SK-N-SH treated with all-trans-retinoic acid at 6 μM for 48 hours (cell line): ENCODE measurements around the gene MPP7.

Source experiments
- ATAC-seq: fragments of 200-7000 bp; cut with Tn5 transposase; 3 replicates; pipeline ENCODE4 v1.9.1; 2020; ENCODE audit warnings: mild to moderate bottlenecking, moderate library complexity
- ARNTL ChIP-seq: fragments of 450-650 bp; formaldehyde crosslinking; IDR thresholded peaks from 2 replicates; pipeline ENCODE4 v1.5.0; 2020; ENCODE audit warnings: low read depth, mild to moderate bottlenecking, moderate library complexity, borderline replicate concordance
- BACH2 ChIP-seq: fragments of 250-450 bp; sonication (Bioruptor Pico); IDR thresholded peaks from 2 replicates; pipeline ENCODE4 v1.9.0; 2021; ENCODE audit warnings: mild to moderate bottlenecking, borderline replicate concordance
- CSDC2 ChIP-seq: fragments of 250-450 bp; sonication (Bioruptor Pico); IDR thresholded peaks from 2 replicates; pipeline ENCODE4 v1.5.0; 2020; ENCODE audit warnings: mild to moderate bottlenecking, moderate library complexity
- ESRRG ChIP-seq: fragments of 250-450 bp; sonication (Bioruptor Pico); IDR thresholded peaks from 2 replicates; pipeline ENCODE4 v1.6.1; 2021; ENCODE audit warnings: mild to moderate bottlenecking
- GLIS3 ChIP-seq: fragments of 250-450 bp; sonication (Bioruptor Pico); IDR thresholded peaks from 2 replicates; pipeline ENCODE4 v1.5.0; 2020; ENCODE audit warnings: mild to moderate bottlenecking, moderate library complexity
- ISL1 ChIP-seq: fragments of 250-450 bp; sonication (Bioruptor Pico); IDR thresholded peaks from 2 replicates; pipeline ENCODE4 v2.1.2; 2022; ENCODE audit warnings: mild to moderate bottlenecking, moderate library complexity
- OSR1 ChIP-seq: fragments of 250-450 bp; sonication (Bioruptor Pico); IDR thresholded peaks from 2 replicates; pipeline ENCODE4 v1.8.0; 2022; ENCODE audit warnings: moderate library complexity, mild to moderate bottlenecking, inconsistent platforms
- PPARA ChIP-seq: fragments of 250-450 bp; sonication (Bioruptor Pico); IDR thresholded peaks from 2 replicates; pipeline ENCODE4 v1.5.0; 2020; ENCODE audit warnings: mild to moderate bottlenecking, borderline replicate concordance
- RARB ChIP-seq: fragments of 250-450 bp; sonication (Bioruptor Pico); IDR thresholded peaks from 2 replicates; pipeline ENCODE4 v1.8.0; 2021; ENCODE audit warnings: mild to moderate bottlenecking, moderate library complexity
- SNAI2 ChIP-seq: fragments of 250-450 bp; sonication (Bioruptor Pico); IDR thresholded peaks from 2 replicates; pipeline ENCODE4 v1.5.0; 2020; ENCODE audit warnings: mild to moderate bottlenecking, moderate library complexity
- TCF4 ChIP-seq: fragments of 250-450 bp; sonication (Bioruptor Pico); IDR thresholded peaks from 2 replicates; pipeline ENCODE4 v1.8.0; 2021; ENCODE audit warnings: mild to moderate bottlenecking, moderate library complexity, borderline replicate concordance
- TOX ChIP-seq: fragments of 250-450 bp; sonication (Bioruptor Pico); IDR thresholded peaks from 2 replicates; pipeline ENCODE4 v1.8.0; 2021; ENCODE audit warnings: mild to moderate bottlenecking, moderate library complexity, borderline replicate concordance
- ZC3H10 ChIP-seq: fragments of 250-450 bp; sonication (Bioruptor Pico); IDR thresholded peaks from 2 replicates; pipeline ENCODE4 v1.5.1; 2021; ENCODE audit warnings: mild to moderate bottlenecking, moderate library complexity
- ZFP3 ChIP-seq: fragments of 250-450 bp; sonication (Bioruptor Pico); IDR thresholded peaks from 2 replicates; pipeline ENCODE4 v1.5.0; 2020; ENCODE audit warnings: mild to moderate bottlenecking, moderate library complexity
- ZFP30 ChIP-seq: fragments of 450-650 bp; formaldehyde crosslinking; IDR thresholded peaks from 2 replicates; pipeline ENCODE4 v1.5.0; 2022; ENCODE audit warnings: mild to moderate bottlenecking, moderate library complexity
- ZNF70 ChIP-seq: fragments of 450-650 bp; formaldehyde crosslinking; IDR thresholded peaks from 2 replicates; pipeline ENCODE4 v1.5.0; 2020; ENCODE audit warnings: mild to moderate bottlenecking, moderate library complexity
- ZNF8 ChIP-seq: fragments of 450-650 bp; formaldehyde crosslinking; IDR thresholded peaks from 2 replicates; pipeline ENCODE4 v1.5.0; 2020; ENCODE audit warnings: mild to moderate bottlenecking, moderate library complexity
- TF ChIP-seq, protein P1 (sequence below): fragments of 250-450 bp; sonication (Bioruptor Pico); IDR thresholded peaks from 2 replicates; pipeline ENCODE4 v1.8.0; 2021; ENCODE audit warnings: low read depth, mild to moderate bottlenecking, moderate library complexity, borderline replicate concordance
- TF ChIP-seq, protein P2 (sequence below): fragments of 250-450 bp; sonication (Bioruptor Pico); IDR thresholded peaks from 2 replicates; pipeline ENCODE4 v1.5.1; 2020; ENCODE audit warnings: low read depth, mild to moderate bottlenecking, moderate library complexity
- TF ChIP-seq, protein P3 (sequence below): fragments of 250-450 bp; sonication (Bioruptor Pico); IDR thresholded peaks from 2 replicates; pipeline ENCODE4 v1.8.0; 2020; ENCODE audit warnings: mild to moderate bottlenecking, moderate library complexity, borderline replicate concordance
- TF ChIP-seq, protein P4 (sequence below): fragments of 250-450 bp; sonication (Bioruptor Pico); IDR thresholded peaks from 2 replicates; pipeline ENCODE4 v1.5.0; 2020; ENCODE audit warnings: mild to moderate bottlenecking, moderate library complexity
- TF ChIP-seq, protein P5 (sequence below): fragments of 250-450 bp; sonication (Bioruptor Pico); IDR thresholded peaks from 2 replicates; pipeline ENCODE4 v1.5.1; 2021; ENCODE audit warnings: mild to moderate bottlenecking, moderate library complexity

MPP7 gene

DNA sequence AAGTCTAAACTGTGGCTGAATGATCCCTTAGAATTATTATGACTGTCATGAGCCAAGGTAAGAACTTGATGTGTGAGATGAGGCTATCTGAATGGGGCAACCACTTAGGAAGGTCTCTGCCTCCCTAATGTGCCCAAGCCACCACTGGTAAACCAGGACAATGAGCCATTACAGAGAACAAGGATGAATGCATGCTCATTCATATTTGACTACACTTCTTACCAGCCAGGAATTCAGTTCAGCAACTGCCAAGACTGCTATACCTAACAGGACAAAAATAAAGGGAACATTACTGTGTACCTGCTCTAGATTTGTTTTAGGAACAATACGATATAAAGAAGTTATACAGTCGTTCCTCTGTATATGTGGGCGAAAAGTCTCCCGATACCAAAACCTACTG is 23.0 kb downstream of the MPP7 start:
- TF ChIP-seq TOX (CRISPR knock-in tag) = no peak
- TF ChIP-seq, protein P1, sequence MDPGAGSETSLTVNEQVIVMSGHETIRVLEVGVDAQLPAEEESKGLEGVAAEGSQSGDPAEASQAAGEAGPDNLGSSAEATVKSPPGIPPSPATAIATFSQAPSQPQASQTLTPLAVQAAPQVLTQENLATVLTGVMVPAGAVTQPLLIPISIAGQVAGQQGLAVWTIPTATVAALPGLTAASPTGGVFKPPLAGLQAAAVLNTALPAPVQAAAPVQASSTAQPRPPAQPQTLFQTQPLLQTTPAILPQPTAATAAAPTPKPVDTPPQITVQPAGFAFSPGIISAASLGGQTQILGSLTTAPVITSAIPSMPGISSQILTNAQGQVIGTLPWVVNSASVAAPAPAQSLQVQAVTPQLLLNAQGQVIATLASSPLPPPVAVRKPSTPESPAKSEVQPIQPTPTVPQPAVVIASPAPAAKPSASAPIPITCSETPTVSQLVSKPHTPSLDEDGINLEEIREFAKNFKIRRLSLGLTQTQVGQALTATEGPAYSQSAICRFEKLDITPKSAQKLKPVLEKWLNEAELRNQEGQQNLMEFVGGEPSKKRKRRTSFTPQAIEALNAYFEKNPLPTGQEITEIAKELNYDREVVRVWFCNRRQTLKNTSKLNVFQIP = no peak
- TF ChIP-seq, protein P2, sequence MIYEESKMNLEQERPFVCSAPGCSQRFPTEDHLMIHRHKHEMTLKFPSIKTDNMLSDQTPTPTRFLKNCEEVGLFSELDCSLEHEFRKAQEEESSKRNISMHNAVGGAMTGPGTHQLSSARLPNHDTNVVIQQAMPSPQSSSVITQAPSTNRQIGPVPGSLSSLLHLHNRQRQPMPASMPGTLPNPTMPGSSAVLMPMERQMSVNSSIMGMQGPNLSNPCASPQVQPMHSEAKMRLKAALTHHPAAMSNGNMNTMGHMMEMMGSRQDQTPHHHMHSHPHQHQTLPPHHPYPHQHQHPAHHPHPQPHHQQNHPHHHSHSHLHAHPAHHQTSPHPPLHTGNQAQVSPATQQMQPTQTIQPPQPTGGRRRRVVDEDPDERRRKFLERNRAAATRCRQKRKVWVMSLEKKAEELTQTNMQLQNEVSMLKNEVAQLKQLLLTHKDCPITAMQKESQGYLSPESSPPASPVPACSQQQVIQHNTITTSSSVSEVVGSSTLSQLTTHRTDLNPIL (CRISPR knock-in tag) = no peak
- no peak for TF ChIP-seq GLIS3 (CRISPR knock-in tag)
- no peak for TF ChIP-seq ISL1
- TF ChIP-seq ZFP3 (CRISPR knock-in tag) = no peak
- TF ChIP-seq ESRRG (CRISPR knock-in tag) = no peak
- no peak for TF ChIP-seq ZC3H10 (CRISPR knock-in tag)
- TF ChIP-seq, protein P3, sequence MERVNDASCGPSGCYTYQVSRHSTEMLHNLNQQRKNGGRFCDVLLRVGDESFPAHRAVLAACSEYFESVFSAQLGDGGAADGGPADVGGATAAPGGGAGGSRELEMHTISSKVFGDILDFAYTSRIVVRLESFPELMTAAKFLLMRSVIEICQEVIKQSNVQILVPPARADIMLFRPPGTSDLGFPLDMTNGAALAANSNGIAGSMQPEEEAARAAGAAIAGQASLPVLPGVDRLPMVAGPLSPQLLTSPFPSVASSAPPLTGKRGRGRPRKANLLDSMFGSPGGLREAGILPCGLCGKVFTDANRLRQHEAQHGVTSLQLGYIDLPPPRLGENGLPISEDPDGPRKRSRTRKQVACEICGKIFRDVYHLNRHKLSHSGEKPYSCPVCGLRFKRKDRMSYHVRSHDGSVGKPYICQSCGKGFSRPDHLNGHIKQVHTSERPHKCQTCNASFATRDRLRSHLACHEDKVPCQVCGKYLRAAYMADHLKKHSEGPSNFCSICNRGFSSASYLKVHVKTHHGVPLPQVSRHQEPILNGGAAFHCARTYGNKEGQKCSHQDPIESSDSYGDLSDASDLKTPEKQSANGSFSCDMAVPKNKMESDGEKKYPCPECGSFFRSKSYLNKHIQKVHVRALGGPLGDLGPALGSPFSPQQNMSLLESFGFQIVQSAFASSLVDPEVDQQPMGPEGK (CRISPR knock-in tag) = no peak
- TF ChIP-seq ZFP30 = no peak
- no peak for TF ChIP-seq BACH2 (CRISPR knock-in tag)
- no peak for TF ChIP-seq RARB (CRISPR knock-in tag)
- no peak for TF ChIP-seq CSDC2 (CRISPR knock-in tag)
- TF ChIP-seq, protein P4, sequence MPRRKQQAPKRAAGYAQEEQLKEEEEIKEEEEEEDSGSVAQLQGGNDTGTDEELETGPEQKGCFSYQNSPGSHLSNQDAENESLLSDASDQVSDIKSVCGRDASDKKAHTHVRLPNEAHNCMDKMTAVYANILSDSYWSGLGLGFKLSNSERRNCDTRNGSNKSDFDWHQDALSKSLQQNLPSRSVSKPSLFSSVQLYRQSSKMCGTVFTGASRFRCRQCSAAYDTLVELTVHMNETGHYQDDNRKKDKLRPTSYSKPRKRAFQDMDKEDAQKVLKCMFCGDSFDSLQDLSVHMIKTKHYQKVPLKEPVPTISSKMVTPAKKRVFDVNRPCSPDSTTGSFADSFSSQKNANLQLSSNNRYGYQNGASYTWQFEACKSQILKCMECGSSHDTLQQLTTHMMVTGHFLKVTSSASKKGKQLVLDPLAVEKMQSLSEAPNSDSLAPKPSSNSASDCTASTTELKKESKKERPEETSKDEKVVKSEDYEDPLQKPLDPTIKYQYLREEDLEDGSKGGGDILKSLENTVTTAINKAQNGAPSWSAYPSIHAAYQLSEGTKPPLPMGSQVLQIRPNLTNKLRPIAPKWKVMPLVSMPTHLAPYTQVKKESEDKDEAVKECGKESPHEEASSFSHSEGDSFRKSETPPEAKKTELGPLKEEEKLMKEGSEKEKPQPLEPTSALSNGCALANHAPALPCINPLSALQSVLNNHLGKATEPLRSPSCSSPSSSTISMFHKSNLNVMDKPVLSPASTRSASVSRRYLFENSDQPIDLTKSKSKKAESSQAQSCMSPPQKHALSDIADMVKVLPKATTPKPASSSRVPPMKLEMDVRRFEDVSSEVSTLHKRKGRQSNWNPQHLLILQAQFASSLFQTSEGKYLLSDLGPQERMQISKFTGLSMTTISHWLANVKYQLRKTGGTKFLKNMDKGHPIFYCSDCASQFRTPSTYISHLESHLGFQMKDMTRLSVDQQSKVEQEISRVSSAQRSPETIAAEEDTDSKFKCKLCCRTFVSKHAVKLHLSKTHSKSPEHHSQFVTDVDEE (CRISPR knock-in tag) = no peak
- TF ChIP-seq, protein P5, sequence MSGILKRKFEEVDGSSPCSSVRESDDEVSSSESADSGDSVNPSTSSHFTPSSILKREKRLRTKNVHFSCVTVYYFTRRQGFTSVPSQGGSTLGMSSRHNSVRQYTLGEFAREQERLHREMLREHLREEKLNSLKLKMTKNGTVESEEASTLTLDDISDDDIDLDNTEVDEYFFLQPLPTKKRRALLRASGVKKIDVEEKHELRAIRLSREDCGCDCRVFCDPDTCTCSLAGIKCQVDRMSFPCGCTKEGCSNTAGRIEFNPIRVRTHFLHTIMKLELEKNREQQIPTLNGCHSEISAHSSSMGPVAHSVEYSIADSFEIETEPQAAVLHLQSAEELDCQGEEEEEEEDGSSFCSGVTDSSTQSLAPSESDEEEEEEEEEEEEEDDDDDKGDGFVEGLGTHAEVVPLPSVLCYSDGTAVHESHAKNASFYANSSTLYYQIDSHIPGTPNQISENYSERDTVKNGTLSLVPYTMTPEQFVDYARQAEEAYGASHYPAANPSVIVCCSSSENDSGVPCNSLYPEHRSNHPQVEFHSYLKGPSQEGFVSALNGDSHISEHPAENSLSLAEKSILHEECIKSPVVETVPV (CRISPR knock-in tag) = no peak
- TF ChIP-seq SNAI2 (CRISPR knock-in tag) = no peak
- TF ChIP-seq ARNTL (CRISPR knock-in tag) = no peak
- TF ChIP-seq TCF4 (CRISPR knock-in tag) = no peak
- TF ChIP-seq ZNF70 (CRISPR knock-in tag) = no peak
- no peak for TF ChIP-seq ZNF8
- ATAC-seq = no peak

DNA sequence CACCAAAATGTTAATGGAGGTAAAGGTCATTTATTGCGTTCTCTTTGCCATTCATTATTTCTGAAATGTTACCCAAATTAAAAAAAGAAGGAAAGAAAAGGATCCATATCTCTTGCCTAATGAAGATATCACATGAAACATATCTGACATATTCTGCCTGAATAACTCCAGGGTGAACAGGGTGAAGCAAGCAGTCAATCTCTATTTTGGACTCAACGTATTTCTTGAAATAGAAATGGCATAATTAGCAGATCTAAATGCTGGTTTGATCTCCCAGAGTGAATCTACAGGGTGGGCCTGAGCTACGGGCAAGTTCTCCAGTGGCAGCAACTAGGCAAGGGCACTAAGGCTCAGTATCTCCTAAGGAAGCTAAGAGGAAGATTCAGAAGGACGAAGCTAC is 24.0 kb downstream of the MPP7 start:
- TF ChIP-seq TCF4 (CRISPR knock-in tag) (no peak), RARB (CRISPR knock-in tag) (no peak), ZFP3 (CRISPR knock-in tag) (no peak), ZNF70 (CRISPR knock-in tag) (no peak), OSR1 (CRISPR knock-in tag) (no peak), GLIS3 (CRISPR knock-in tag) (no peak), ZFP30 (no peak), SNAI2 (CRISPR knock-in tag) (no peak), ARNTL (CRISPR knock-in tag) (no peak), ZNF8 (no peak), ESRRG (CRISPR knock-in tag) (no peak), PPARA (CRISPR knock-in tag) (no peak), BACH2 (CRISPR knock-in tag) (no peak), CSDC2 (CRISPR knock-in tag) (no peak)
- TF ChIP-seq, protein P1 = no peak
- TF ChIP-seq, protein P5 (CRISPR knock-in tag) = no peak
- ATAC-seq = no peak
